Lower leg skin (tissue), 4 donors: Measurements from ENCODE around the gene RPTN. TPM values are rescaled to one million over a fixed set of nuclear protein-coding genes. Genes with fewer than 3 reads are reported as not detected.

Experiments
- DNase-seq, 2 donors: peaks; one replicate each; pipeline ENCODE4 v3.0.0-alpha.2; 2019; ENCODE audit warnings: low spot score in 2 of 2
- H3K4me3 ChIP-seq: fragments of 200-600 bp; sonication (generic); 2 replicates; pipeline ENCODE4 v1.5.1; 2017; ENCODE audit warnings: mild to moderate bottlenecking, low read depth; ENCODE audit not compliant: poor library complexity, severe bottlenecking
- CTCF ChIP-seq, 3 donors: fragments of 450-650 bp; IDR thresholded peaks; one replicate each; pipeline ENCODE4 v1.5.1; 2016; ENCODE audit warnings: antibody characterized with exemption in 3 of 3, mild to moderate bottlenecking in 3 of 3, moderate library complexity in 2 of 3
- POLR2A ChIP-seq, 2 donors: fragments of 450-650 bp; IDR thresholded peaks; one replicate each; pipeline ENCODE4 v1.6.1; 2016 to 2017; ENCODE audit warnings: antibody characterized with exemption in 2 of 2, mild to moderate bottlenecking in 1 of 2, moderate library complexity in 1 of 2
- WGBS, 2 donors: methylation state at CpG; one replicate each; pipeline ENCODE4 v1.1.5; 2018; 5-methylcytosine and 5-hydroxymethylcytosine counted together
- intact Hi-C: fragments of 100-400 bp; cut with DNase I; formaldehyde crosslinking; loops from one replicate; pipeline ENCODE4 v1.15.0; 2023; ENCODE audit warnings: low total_unique reads
- total RNA-seq, 4 donors: library from RNA; depleted of rRNA; stranded (reverse); fragments of >200 nt; gene quantifications; one replicate each; pipeline ENCODE4 v1.1.0, GENCODE V29; 2016

The RPTN gene
- total RNA-seq, 4 donors from 2014 or later, result 17.3 to 30.4 (median 22.1) TPM

- intact Hi-C loops, result no loop called here
- 6 to 11% methylated on average over 31 of the region's 31 CpGs for WGBS, 2 donors
- H3K4me3 ChIP-seq, result peak overlapping the region; percentile 20
- DNase-seq, result no peak
- TF ChIP-seq CTCF (IDR thresholded peaks at IDR 0.05), result no peak
- TF ChIP-seq POLR2A (IDR thresholded peaks at IDR 0.05), result no peak
Measured at GRCh38 chr1:152109231-152109997, 49.6 kb downstream of the RPTN start.

GRCh38 chr1:152108882-152109222, 50.2 kb downstream of the RPTN start:
- intact Hi-C loops, result no loop called here
- no peak for TF ChIP-seq POLR2A (IDR thresholded peaks at IDR 0.05)
- TF ChIP-seq CTCF (IDR thresholded peaks at IDR 0.05), result no peak
- DNase-seq, result no peak
- 12 to 21% methylated on average over 28 of the region's 28 CpGs for WGBS, 2 donors
- H3K4me3 ChIP-seq, result peak overlapping the region; percentile 20

GRCh38 chr1:152107984-152108881, 50.8 kb downstream of the RPTN start:
- intact Hi-C loops, result no loop called here
- H3K4me3 ChIP-seq, result no peak overlapping the region
- DNase-seq, result no peak
- WGBS, 2 donors, result 7 to 11% methylated on average over 67 of the region's 67 CpGs
- no peak for TF ChIP-seq CTCF (IDR thresholded peaks at IDR 0.05)
- TF ChIP-seq POLR2A (IDR thresholded peaks at IDR 0.05), result no peak

- no peak overlapping the region for H3K4me3 ChIP-seq
- WGBS, 2 donors, result 21% methylated on average over 41 of the region's 41 CpGs
- TF ChIP-seq CTCF (IDR thresholded peaks at IDR 0.05), result no peak
- TF ChIP-seq POLR2A (IDR thresholded peaks at IDR 0.05), result no peak
- intact Hi-C loops, result no loop called here
- no peak for DNase-seq
Measured at GRCh38 chr1:152107031-152107983, 51.7 kb downstream of the RPTN start.

DNA sequence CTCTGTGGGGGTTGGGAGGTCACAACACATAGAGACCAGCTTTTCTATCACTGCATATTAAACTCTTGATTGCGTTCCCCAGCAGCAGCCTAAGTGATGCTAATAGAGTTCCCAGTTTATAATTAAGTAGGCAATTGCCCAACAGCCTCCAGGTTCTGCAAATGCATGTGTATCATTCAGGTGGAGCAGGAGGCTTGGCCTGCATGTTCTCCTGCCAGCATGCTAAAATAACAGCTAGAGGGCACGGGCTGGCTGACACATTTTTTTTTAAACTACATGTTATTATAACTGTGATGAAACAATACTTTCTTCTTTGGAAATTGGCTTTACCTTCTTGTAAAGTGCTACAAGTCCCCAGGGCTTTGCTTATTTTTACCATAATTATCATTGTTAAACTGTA, 54.2 kb downstream of the RPTN start:
- no peak overlapping the region for H3K4me3 ChIP-seq
- 21 to 29% methylated on average over 2 of the region's 2 CpGs for WGBS, 2 donors
- intact Hi-C loops, result no loop called here

More for the DNA sequence above, 54.2 kb downstream of the RPTN start:
- no peak for TF ChIP-seq CTCF (IDR thresholded peaks at IDR 0.05)
- TF ChIP-seq POLR2A (IDR thresholded peaks at IDR 0.05), result no peak
- DNase-seq, result no peak
